ENCODE results near the gene STARD10.
"Not testable (repeated sequence)": the region's sequence is repeated elsewhere in the genome, so short reads cannot be mapped to it uniquely, and the experiment has no call there.

Gene STARD10

GRCh38 chr11:72807792-72808191 lies 13.9 kb upstream of the STARD10 start:
- DNase-seq (ENCODE audit: low read depth), result no peak

DNA sequence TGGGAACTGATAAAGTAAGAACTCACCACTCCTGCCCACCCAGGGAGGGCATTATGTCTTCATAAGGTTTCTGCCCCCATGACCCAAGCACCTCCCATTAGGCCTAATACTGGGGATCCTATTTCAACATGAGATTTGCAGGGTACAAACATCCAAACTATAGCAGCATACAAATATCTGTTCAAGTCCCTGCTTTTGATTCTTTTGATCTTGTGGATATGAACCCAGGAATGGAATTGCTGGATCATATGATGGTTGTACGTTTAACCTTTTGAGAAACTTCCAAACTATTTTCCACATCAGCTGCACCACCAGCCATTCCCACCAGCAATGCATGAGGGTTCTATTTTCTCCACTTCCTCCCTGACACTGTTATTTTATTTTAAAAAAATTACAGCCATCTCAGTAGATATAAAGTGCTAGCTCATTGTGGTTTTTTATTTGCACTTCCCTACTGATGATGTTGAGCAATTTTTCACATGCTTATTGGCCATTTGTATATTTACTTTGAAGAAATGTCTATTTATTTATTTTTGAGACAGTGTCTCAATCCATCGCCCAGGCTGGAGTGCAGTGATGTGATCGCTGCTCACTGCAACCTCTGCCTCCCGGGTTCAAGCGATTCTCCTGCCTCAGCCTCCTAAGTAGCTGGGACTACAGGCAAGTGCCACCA lies 13.3 kb upstream of the STARD10 start:
- no peak for DNase-seq (ENCODE audit: low read depth)

- not testable (repeated sequence) for DNase-seq (ENCODE audit: low read depth)
Observed at GRCh38 chr11:72806378-72806777, 12.5 kb upstream of the STARD10 start.

DNA sequence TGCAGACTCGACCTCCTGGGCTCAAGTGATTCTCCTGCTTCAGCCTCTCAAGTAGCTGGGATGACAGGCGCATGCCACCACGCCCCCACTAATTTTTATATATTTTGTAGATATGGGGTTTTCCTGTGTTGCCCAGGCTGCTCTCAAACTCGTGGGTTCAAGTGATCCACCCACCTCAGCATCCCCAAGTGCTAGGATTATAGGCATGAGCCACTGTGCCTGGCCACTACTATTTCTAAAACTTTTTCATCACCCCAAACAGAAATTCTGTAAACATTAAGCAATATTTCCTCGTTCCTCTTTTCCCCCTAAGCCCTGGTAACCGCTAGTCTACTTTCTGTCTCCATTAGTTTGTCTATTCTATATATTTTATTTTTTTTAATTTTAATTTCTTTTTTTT lies 11.4 kb upstream of the STARD10 start:
- DNase-seq (ENCODE audit: low read depth), result no peak

DNA sequence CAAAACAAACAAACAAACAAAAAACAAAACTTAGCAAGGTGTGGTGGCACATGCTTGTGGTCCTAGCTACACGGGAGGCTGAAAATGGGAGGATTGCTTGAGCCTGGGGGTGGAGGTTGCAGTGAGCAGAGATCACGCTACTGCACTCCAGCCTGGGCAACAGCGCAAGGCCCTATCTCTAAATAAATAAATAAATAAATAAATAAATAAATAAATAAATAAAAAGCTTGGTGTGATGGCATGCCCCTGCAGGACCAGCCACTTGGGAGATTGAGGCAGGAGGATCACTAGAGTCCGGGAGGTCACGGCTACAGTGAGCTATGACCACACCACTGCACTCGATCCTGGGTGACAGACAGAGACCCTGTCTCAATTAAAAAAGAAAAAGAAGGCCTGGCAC lies 9.0 kb upstream of the STARD10 start:
- no peak for DNase-seq (ENCODE audit: low read depth)

- no peak for DNase-seq (ENCODE audit: low read depth)
Observed at GRCh38 chr11:72799441-72799840, 5.6 kb upstream of the STARD10 start.

DNA sequence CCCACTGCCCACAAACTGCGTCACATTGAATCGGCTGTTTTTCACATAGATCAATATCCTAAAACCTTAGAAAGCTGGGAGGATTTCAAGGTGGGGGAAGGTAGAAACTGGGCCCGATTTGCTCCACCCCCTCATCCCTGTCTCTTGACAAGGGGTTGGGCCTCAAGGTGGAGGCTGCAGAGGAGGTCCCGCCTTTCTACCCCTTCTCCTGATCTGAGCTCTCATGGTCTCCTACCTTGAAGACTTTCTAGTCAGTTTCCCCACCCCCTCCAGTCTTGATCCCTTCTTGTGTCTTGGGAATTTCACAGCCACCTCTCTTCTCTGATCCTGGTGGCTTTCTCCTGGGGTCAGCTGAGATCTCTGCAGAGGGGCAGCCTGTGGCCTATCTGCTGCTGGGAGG lies 4.5 kb upstream of the STARD10 start:
- no peak for DNase-seq (ENCODE audit: low read depth)

DNA sequence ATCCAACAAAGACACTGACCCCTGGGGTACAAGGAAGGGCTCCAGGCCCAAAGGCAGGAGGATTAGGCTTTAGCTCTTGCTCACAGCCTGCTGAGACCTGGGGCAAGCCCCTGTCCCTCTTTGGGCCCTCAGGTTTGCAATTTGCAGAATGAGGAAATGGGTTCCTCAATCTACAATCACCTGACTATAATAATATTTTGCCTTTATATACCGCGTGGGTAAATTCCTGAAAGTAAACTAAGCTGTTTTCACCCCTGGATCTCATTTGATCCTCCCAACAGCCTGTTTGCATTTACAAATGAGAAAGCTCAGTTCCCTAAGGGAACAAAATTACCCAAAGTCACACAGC lies 797 bp downstream of the STARD10 start:
- DNase-seq (ENCODE audit: low read depth), result no peak

- DNase-seq (ENCODE audit: low read depth), result no peak
Observed at GRCh38 chr11:72792437-72793021, 1.3 kb downstream of the STARD10 start.

GRCh38 chr11:72791228-72791627 lies 2.6 kb downstream of the STARD10 start:
- not testable (repeated sequence) for DNase-seq (ENCODE audit: low read depth)

DNA sequence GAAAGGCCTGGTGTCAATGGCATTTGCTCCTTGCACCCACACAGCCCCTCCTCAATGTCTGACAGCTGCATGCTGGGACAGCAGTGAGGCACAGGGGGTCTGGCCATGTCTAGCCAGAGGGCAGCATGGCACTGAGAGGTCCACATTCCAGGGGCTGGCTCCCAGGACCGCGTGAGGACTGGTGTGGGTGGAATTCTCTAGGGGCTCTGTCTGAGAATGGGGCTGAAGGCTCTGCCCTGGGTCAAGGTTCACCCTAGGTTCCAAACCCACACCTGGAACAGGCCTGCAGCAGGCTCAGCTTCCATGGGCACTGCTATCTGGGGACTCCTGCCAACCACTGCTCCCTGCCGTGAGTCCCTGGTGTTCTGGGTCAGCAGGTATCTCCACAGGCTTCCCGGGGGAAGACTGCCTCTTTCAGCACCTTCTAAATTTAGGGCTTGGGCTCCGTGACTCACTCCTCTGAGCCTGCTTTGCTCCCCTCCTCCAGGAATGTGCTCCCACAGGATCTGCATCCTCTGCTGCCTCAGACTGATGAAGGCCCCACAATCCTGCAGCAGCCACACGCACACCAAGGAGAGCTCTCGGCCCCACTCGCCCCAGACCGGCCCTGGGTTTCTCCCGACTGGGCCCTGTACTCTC lies 4.2 kb downstream of the STARD10 start:
- no peak for DNase-seq (ENCODE audit: low read depth)

DNA sequence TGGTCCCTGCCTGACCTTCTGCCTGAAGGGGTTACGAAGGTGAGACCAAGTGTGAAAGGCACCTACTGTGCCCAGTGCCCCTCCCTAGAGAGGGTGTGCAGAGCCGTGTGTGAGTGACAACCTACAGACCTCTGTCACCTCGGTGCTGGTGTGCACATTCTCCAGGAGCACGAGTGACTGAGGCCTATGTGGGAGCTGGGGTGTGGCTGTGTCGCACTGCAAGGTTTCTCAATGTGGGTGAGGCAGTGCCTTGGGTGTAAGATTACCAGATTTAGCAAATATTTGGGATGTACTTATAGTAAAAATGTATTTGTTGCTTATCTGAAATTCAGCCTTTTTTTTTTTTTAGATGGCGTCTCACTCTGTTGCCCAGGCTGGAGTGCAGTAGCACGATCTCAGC lies 5.6 kb downstream of the STARD10 start:
- no peak for DNase-seq (ENCODE audit: low read depth)

- no peak for DNase-seq (ENCODE audit: low read depth)
Observed at GRCh38 chr11:72787216-72788104, 6.4 kb downstream of the STARD10 start.

DNA sequence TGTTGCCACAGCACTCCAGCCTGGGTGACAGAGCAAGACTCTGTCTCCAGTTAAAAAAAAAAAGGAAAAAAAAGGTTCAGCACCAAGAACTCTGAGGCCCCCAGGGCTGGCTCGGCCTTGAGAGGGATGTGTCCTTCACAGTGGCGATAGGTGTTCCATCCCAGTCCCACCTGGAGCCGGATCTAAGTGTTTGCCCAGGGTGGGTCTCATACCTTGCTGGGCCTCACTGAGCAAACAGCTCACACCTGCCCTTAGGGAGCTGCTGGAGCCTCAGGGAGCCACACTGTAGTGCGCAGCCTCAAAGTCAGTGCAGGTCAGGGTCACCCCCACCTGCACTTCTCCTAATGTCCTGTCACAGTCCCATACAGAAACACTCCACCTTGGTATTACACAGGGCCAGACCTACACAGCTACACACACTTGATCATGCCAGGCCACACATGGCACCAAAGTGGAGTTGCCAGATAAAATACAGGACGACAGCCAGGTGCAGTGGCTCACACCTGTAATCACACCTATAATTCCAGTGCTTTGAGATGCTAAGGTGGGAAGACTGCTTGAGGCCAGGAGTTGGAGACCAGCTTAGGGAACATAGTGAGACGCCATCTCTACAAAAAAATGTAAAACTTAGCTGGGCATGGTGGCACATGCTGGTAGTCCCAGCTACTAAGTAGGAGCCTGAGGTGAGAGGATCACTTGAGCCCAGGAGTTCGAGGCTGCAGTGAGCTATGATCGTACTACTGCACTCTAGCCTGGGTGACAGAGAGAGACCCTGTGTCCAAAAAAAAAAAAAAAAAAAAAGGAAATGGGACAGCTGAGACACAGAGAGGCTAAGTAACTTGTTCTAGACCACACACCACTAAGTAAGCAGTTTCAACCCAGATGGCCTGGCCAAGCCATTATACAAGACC lies 7.3 kb downstream of the STARD10 start:
- no peak for DNase-seq (ENCODE audit: low read depth)

DNA sequence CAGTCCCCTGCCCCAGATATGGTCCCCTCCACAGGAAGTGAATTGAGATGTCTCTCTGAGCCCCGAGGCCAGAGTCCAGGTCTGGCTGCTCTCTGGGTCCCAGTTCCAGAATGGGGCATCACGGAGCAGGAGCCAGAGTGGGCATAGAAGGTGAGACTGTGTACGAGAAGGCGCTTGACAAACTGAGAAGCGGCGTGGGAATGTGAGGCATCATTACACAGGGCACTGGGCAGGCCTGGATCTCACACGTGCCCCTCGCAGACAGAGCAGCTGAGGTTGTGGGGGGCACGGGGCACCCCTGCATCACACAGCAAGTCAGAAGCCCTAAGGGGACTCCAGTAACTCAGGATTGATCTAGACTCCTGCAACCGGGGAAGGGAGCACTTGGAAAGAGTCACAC lies 9.2 kb downstream of the STARD10 start:
- no peak for DNase-seq (ENCODE audit: low read depth)

GRCh38 chr11:72783144-72783905 lies 10.5 kb downstream of the STARD10 start:
- no peak for DNase-seq (ENCODE audit: low read depth)

DNA sequence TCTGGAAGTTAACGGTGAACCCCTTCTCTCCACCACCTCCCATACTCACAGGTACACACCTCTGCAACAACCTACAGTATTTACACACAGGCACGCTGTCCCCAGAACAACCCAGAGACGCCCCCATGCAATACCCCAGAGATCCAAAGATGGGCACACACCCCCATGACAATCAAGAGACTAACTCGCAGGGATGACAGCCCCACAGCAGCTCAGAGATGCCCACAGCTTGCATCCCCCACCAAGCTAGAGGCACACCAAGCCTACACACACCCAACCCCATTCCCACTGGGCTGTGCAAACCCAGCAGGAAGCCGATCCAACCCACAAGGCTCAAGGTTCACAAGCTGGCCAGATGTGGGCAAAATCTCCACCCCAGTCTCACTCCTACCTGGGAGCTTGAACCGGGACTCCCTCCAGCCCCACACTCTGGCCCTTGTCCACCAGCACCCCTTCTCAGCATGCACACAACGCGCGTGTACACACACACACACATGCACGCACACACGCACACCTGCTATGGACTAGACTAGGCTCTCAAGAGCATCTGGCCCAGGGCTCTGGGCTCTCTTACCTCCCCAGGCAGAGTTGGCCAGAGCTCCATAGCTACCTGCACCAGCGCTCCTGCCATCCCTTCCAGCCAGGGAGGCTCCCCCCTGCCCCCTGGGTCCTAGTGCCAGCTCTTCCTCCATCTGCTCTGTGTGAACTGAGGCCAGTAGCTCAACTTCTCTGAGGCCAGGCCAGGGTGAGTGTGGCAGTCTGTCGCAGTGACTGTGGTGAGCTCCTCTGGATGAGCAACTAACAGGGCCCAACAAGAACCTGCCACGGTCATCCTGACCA lies 11.5 kb downstream of the STARD10 start:
- no peak for DNase-seq (ENCODE audit: low read depth)

GRCh38 chr11:72781313-72782080 lies 12.3 kb downstream of the STARD10 start:
- DNase-seq (ENCODE audit: low read depth), result peak; percentile 25

DNA sequence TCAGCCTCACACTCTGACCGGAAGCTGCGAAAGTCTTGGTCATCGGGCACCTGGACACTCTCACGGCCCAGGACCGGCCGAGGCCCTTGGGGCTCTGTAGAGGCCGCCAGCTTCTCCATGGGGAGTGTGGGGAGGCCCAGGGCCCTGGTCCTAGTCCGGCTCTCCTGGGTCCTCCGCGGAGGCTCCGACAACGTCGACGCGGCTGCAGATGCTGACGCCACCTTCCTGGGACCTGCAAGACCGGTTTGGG lies 12.9 kb downstream of the STARD10 start:
- DNase-seq (ENCODE audit: low read depth), result no peak
